Jurkat, Clone E6-1 (cell line): ENCODE measurements around the gene AHR. TPM values are rescaled to one million over a fixed set of nuclear protein-coding genes. Genes with fewer than 3 reads are reported as not detected.

Experiments
- DNase-seq: peaks from one replicate; pipeline ENCODE4 v3.0.0-alpha.2; 2011; ENCODE audit warnings: low read depth, low spot score
- H3K4me3 ChIP-seq: 2 replicates; pipeline ENCODE4 v1.5.1; 2011; ENCODE audit warnings: mild to moderate bottlenecking, low read length, control low read depth, moderate library complexity
- polyA plus RNA-seq: library from polyadenylated mRNA; unstranded; fragments of >200 nt; gene quantifications from one replicate; pipeline ENCODE4 v1.2.1, GENCODE V29; 2012; ENCODE audit warnings: missing spikeins; ENCODE audit not compliant: insufficient read length, insufficient read depth

The AHR gene
- not detected for polyA plus RNA-seq

GRCh38 chr7:17298102-17298839 lies at the start of gene AHR:
TSS of gene AHR (plus strand) at chr7:17298652. CDS start at chr7:17299265, 613 bp downstream.
- no peak for DNase-seq
- no peak within 1 kb of the TSS for H3K4me3 ChIP-seq

DNA sequence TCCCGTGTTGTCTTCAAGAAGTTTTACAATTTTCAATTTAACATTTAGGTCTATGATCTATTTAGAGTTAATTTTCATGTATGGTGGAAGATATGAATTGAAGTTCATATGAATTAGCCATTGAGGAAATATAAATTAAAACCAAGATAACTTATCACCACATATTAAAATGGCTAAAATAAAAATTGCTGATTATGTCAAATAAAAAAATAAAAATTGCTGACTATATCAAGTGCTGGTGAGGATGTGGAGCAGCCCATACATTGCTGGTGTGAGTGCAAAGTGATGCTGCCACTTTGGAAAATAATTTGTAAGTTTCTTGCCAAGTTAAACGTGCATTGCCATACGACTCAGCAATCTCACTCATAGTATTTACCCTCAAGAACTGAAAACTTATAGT lies 44.6 kb upstream of the AHR start:
- H3K4me3 ChIP-seq, result no peak overlapping the region
- no peak for DNase-seq

DNA sequence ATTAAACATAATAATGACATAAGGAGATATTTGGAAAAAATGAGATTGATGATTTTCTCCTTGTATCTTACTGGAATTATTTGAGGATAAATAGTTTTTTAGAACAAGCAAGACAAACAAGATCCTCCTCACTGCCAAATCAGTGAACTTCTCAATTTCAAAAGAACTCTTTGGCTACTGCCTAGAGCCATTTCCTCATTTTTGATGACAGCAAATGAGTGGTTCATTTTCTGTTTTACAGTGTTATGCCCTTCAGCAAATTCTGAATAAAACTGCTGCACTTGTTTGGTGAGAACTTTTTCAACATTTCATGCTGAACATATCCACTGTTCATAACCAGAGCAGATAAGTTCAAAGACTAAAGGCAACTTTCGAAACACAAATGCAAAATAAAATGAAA lies 42.5 kb upstream of the AHR start:
- DNase-seq, result no peak
- no peak overlapping the region for H3K4me3 ChIP-seq

- no peak for DNase-seq
- no peak overlapping the region for H3K4me3 ChIP-seq
Measured at GRCh38 chr7:17256375-17256774, 42.1 kb upstream of the AHR start.

DNA sequence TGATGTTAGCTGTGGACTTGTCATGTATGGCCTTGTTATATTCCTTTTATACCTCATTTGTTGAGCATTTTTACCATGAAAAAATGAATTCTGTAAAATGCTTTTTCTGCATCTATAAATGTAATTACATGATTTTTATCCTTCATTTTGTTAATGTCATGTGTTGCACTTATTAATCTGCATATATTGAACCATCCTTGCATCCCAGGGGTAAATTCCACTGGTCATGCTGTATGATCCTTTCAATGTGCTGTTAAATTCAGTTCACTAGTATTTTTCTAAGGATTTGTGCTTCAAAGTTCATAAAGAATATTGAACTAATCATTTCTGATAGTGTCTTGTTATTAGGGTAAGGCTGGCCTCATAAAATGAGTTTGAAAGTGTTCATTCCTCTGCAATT lies 31.9 kb upstream of the AHR start:
- no peak overlapping the region for H3K4me3 ChIP-seq
- DNase-seq, result no peak

GRCh38 chr7:17269341-17270221 lies 28.9 kb upstream of the AHR start:
- H3K4me3 ChIP-seq, result no peak overlapping the region
- no peak for DNase-seq

- peak; percentile 45 for DNase-seq
- no peak overlapping the region for H3K4me3 ChIP-seq
Measured at GRCh38 chr7:17274551-17275245, 23.8 kb upstream of the AHR start.

DNA sequence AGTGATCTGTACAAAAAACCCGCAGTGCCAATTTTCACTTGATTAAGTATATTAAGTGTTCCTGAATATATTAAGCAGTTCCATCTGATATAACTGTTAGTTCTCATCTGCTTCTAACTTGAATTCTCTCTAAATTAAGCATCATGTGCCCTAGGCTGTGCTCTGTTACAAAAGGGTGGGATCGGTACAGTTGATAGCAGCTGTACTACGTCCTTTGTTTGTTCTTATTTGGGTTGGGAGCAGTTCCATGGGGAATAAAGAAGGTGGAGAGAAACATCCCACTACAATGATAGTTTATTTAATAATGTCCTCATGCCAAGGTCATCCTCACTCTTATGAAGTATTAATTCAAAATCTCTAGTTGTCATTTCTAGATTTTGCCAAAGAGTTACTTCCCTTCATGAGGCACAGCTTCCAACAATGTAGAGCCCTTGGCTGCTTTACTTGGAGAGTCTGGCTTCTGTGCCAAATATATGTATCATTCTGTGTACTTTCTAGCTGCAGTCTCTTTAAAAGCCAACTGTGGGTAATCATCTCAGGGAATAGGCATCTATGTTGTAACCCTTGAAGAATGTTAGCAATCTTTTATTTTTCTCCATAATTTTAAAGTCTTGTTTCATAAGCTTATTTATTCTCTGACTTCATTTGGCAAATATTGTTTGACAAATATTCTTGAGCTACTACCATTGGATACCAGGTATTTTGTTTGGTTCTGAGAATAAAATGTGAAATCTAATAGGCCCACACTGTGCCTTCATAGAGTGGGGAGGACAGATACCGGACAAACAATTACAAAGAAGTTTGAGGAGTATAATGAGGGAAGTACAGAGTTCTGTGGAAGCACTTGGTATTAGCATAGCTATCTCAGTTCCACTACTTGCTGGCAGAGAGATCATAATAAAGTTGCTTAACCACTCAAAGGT lies 22.4 kb upstream of the AHR start:
- no peak overlapping the region for H3K4me3 ChIP-seq
- DNase-seq, result no peak

GRCh38 chr7:17279061-17279460 lies 19.4 kb upstream of the AHR start:
- DNase-seq, result no peak
- no peak overlapping the region for H3K4me3 ChIP-seq

- no peak overlapping the region for H3K4me3 ChIP-seq
- DNase-seq, result no peak
Measured at GRCh38 chr7:17289074-17289645, 9.3 kb upstream of the AHR start.

DNA sequence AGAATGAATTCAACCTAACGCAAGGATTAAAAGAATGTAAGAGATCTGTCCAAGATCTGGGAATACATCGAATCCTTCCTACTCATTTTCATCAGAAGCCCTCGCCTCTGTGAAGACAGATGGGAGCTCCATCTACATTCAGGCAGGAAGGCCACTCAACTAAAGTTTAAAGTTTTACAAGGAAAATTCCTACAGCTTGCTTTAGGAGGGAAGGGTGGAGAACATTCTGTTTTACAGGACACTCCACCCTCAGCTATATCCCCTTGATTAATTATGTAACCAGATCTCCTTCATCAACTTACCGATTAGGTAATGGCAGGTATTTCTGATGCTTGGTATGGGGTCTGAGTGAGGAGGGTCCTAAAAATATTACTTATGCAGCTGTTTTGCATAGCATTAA lies 5.6 kb upstream of the AHR start:
- no peak overlapping the region for H3K4me3 ChIP-seq
- DNase-seq, result no peak

DNA sequence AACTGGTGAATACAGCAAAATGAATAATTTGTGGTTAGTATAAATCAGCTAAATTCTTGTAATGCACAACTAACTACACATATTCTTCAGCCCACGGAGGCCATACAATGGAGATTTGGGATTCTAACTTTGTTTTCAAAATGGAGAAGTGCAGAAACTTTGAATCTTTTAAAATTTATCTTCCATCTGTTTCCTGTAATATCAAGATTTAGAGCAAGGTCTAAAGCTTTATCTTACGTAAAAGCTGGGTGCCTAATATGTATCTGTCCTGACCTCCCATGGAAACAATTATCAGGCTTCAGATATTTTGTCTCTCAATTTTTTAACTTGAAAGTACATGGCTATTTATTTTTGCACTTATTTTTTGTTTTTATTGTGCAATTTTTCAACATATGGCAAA lies 5.0 kb upstream of the AHR start:
- no peak for DNase-seq
- no peak overlapping the region for H3K4me3 ChIP-seq

DNA sequence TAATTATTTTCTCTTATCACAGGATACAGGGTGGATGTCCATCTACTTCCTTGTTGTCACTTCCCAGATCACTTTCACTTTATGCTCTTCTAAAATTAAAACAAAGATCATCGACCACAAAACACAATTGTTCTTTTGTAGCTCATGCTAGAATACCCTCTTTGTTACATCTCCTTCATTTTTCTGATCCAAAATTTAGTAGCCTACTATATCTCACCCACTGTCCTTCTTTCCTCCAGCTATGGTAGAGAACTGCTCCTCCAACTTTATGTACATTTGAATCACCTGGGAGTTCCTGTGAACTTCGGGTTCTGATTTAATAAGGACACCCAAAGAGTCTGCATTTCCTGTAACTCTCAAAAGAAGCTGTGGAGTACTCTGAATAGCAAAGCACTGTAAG lies 1.2 kb upstream of the AHR start:
- DNase-seq, result no peak
- no peak overlapping the region for H3K4me3 ChIP-seq

- no peak for DNase-seq
- H3K4me3 ChIP-seq, result no peak overlapping the region
Measured at GRCh38 chr7:17298840-17299482, 509 bp downstream of the AHR start.

DNA sequence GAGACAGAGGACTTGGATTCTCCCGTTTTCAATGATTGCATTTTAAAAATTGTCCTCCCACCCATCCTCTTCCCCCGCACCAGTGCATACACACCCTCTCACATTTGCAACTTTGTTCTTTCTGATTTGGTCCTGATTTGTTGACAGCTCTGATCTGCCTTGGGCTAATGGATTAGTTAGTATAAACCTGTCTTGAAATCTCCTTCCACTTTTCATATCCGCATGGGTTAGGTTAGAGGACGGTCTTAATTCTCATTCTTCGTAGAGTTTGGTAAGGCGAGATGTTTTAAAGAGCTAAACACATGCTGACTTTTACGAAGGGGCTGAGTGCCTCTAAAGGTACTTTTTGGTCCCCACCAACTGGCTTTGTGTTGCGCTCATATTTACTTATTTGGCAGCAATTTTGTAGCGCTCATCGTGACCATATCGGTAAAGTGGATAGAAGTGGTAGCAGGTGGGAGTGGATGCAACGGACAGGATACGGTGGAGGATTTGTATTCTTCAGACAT lies 1.1 kb downstream of the AHR start:
- no peak for DNase-seq

DNA sequence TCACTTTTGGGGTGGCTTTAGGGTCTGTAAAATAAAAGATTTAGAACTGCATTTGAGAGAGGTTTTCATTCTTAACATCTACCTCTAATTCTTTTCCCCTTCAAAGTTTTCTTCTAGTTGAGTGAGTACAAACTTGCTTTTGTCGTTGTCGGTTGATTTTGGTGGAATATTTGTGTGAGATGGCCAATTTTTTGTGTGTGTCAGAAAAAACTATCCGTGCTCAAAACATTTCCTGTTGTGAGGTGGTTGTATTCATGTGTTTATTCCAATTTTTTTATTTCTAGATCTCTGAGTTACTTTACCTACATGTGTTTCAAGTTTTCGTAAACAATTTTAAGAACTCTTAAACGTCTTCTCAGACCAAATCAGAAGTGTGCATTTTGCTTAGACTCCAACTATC lies 1.6 kb downstream of the AHR start:
- H3K4me3 ChIP-seq, result no peak overlapping the region
- no peak for DNase-seq

More for the DNA sequence above, 1.1 kb downstream of the AHR start:
- no peak overlapping the region for H3K4me3 ChIP-seq

GRCh38 chr7:17300437-17300836 lies 2.0 kb downstream of the AHR start:
- H3K4me3 ChIP-seq, result no peak overlapping the region

More at GRCh38 chr7:17300437-17300836, 2.0 kb downstream of the AHR start:
- no peak for DNase-seq
